Measurements from ENCODE around the gene OXNAD1.

OXNAD1 gene
- total RNA-seq: 107 to 141 reads per million in 2 donors

- DNase-seq: peak; percentile 95
Observed at GRCh38 chr3:16264708-16265454, at the start of gene OXNAD1, which contains the start of gene DPH3. Gene OXNAD1 (plus strand): TSS chr3:16265212. CDS start chr3:16270953, 5,741 bp downstream. Gene DPH3 (minus strand): TSS chr3:16264943. CDS start chr3:16264876, 67 bp downstream.

- no peak for DNase-seq
Observed at GRCh38 chr3:16216373-16216935, 48.6 kb upstream of the OXNAD1 start.

GRCh38 chr3:16219777-16220176 lies 45.2 kb upstream of the OXNAD1 start:
- no peak for DNase-seq

GRCh38 chr3:16221990-16222389 lies 43.0 kb upstream of the OXNAD1 start:
- no peak for DNase-seq

- DNase-seq: no peak
Observed at GRCh38 chr3:16222547-16222946, 42.5 kb upstream of the OXNAD1 start.

GRCh38 chr3:16224325-16224724 lies 40.7 kb upstream of the OXNAD1 start:
- no peak for DNase-seq

- DNase-seq: no peak
Observed at GRCh38 chr3:16227566-16227965, 37.4 kb upstream of the OXNAD1 start.

- DNase-seq: no peak
Observed at GRCh38 chr3:16229681-16230080, 35.3 kb upstream of the OXNAD1 start.

- no peak for DNase-seq
Observed at GRCh38 chr3:16231983-16232382, 33.0 kb upstream of the OXNAD1 start.

- no peak for DNase-seq
Observed at GRCh38 chr3:16233806-16234205, 31.2 kb upstream of the OXNAD1 start.

- DNase-seq: no peak
Observed at GRCh38 chr3:16234281-16234680, 30.7 kb upstream of the OXNAD1 start.

- DNase-seq: no peak
Observed at GRCh38 chr3:16236030-16236639, 28.9 kb upstream of the OXNAD1 start.

- no peak for DNase-seq
Observed at GRCh38 chr3:16236856-16237393, 28.1 kb upstream of the OXNAD1 start.

- no peak for DNase-seq
Observed at GRCh38 chr3:16239086-16239770, 25.8 kb upstream of the OXNAD1 start.

GRCh38 chr3:16239780-16240179 lies 25.2 kb upstream of the OXNAD1 start:
- DNase-seq: no peak

- no peak for DNase-seq
Observed at GRCh38 chr3:16240229-16241023, 24.6 kb upstream of the OXNAD1 start.

GRCh38 chr3:16241225-16241624 lies 23.8 kb upstream of the OXNAD1 start:
- no peak for DNase-seq

GRCh38 chr3:16242177-16242576 lies 22.8 kb upstream of the OXNAD1 start:
- DNase-seq: no peak

- no peak for DNase-seq
Observed at GRCh38 chr3:16243706-16244490, 21.1 kb upstream of the OXNAD1 start.

GRCh38 chr3:16245609-16246008 lies 19.4 kb upstream of the OXNAD1 start:
- DNase-seq: no peak

GRCh38 chr3:16247282-16248061 lies 17.5 kb upstream of the OXNAD1 start:
- no peak for DNase-seq
